HL-60/S4 treated with retinoic acid at 250 ng/mL for 4 days and 3 days (cell line): ENCODE measurements around the gene RIPPLY2.

Source experiments
- in situ Hi-C: fragments of 300-500 bp; cut with MboI; formaldehyde crosslinking; loops from 2 replicates; pipeline ENCODE4 v1.7.0; 2022; ENCODE audit warnings: low sequenced_read_pairs

Gene RIPPLY2

GRCh38 chr6:83859410-83860358 is 6.5 kb downstream of the RIPPLY2 start, which contains the start of gene CYB5R4:
TSS of gene CYB5R4 (plus strand) at chr6:83859689. CDS start at chr6:83859783, 94 bp downstream.
- in situ Hi-C loops: no loop called here

DNA sequence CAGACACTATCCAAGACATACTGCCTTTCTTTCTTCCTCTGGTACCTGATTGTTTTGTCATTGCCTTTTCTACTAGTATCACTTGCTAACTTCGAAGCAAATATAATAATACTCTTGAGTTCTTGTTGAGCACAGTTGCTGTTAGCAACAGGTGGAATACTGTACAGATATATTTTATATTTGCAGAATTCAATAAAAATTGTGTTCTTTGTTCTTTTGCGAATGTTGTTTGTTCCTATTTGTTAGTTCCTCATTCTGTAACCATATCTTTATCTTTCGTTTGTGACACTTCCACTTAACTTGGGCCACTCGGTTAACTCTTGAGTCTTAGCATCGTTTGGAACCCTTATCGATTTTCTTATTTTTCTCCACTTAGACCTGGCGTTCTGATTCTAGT is 7.2 kb downstream of the RIPPLY2 start:
- in situ Hi-C loops: no loop called here

- in situ Hi-C loops: no loop called here
Observed at GRCh38 chr6:83860782-83861495, 7.8 kb downstream of the RIPPLY2 start.

DNA sequence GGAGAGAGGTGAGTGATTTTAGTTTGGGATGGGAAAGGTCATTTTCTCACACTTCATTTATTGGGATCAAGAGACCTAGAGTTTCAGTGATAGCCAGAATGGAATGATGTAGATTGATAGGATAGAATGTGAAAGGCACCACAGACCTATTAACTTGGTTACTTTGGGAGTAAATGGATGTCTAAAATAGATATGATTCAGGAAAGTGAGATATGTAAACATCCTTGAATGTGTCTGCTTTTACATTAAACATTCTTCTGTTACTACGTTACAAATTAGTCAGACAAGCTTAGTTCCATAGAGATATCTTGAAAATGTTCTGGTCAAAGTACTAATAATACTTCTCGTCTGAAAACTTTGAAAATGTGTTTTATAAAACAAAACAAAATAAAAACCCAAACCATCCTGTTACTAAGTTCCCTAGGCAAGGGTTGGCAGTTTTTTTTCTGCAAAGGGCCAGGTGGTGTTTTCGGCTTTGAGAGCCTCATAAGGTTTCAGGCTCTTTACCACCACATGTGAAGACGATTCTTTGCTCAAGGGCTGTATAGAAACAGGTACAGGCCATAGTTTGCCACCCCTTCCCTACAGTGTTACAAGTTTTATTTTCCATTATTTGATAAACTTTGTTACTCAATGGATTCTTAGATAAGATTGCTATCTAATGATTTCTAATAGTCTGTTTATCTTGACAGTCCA is 9.8 kb downstream of the RIPPLY2 start:
- in situ Hi-C loops: no loop called here

DNA sequence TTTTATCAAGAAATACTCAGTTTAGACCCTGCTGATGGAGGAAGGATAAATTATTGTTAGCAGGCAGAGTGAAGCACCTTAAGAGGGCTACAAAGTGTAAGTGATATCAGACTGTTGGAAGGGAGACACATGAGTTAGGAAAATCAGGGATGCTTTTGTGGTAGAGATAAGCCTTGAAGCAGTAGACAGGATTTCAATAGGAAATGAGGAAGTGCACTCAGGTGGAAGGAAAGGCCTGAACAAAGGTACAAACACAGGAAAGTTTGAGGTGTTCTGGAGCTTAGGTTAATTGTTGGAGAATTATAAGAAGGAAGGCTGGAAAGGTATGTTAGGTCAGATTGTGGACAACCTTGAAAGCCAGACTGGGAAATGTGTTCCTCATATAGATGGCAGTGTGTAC is 13.9 kb downstream of the RIPPLY2 start:
- in situ Hi-C loops: no loop called here

- in situ Hi-C loops: no loop called here
Observed at GRCh38 chr6:83867527-83868161, 14.5 kb downstream of the RIPPLY2 start.

DNA sequence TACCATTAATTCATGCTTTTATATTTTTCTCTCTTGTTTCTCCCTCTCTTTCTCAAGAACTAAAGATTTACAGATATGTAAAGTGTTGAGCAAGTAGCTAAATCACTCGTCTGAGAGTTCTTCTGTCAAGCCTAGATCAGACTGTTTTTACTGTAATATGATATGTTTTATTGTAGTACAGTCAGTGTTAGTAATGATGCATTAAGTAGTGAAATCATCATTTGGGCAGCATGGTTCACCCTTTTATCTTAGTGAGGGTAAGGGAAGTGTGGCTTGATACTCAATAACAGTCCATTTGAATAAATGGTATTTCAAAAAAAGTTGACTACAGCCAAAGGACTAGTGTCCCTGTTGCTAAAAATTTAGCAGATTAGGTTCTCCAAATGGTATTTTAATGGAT is 15.5 kb downstream of the RIPPLY2 start:
- in situ Hi-C loops: no loop called here

DNA sequence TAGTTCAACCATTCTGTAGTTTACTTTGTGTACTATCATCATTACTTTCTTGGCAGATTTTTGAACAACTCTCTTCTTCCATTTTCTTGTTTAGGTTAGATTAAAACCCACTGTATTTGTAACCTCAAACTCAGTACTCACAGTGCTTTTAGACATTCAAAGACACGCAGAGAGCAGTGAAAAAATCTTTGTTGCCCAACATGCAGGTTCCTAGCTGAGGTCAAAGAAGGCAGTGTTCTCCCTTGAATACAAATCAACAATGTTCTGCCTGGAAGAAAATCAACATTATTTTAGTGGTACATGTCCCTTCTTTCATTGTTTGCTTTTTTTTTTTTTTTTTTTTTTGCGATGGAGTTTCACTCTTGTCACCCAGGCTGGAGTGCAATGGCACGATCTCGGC is 17.5 kb downstream of the RIPPLY2 start:
- in situ Hi-C loops: no loop called here

- in situ Hi-C loops: no loop called here
Observed at GRCh38 chr6:83872386-83873118, 19.4 kb downstream of the RIPPLY2 start.

DNA sequence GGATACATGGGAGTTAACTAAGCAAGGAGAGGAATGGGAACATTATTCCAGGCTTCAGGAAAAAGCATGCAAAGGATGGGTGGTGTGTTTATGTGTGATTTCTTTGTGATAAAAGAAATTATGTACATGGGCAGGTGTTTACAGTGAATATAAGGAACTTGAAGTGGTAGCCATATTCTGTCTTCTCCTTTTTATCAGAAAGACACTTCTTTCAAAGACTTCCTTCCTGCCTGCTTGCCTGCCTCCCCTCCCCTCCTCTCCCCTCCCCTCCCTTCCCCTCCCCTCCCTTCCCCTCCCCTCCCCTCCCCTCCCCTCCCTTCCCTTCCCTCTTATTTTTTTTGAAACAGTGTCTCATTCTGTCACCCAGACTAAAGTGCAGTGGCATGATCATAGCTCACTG is 20.7 kb downstream of the RIPPLY2 start:
- in situ Hi-C loops: no loop called here

DNA sequence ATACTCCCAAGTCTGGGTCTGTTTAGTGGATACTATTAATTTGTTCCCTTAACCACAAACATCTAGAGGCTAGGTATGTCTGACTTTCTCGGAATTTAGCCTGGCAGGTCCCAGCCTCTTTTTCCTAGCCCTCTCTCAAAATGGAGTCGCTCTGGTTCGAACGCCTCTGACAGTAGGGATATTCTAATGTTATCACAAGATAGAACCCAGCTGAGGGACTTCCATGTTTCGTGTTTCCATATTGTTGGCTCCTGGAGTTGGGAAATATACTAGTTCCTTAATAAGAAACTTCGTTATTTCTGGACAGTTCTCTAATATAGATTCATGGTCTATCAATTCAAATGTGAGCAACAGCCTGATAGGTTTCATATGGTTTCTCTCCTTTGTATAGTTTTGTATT is 22.7 kb downstream of the RIPPLY2 start:
- in situ Hi-C loops: loop anchor here (25.0 kb wide), 1 partner anchor 336 kb away; no protein-coding TSS in a partner anchor

GRCh38 chr6:83878902-83879644 is 25.9 kb downstream of the RIPPLY2 start:
- in situ Hi-C loops: loop anchor here (25.0 kb wide), 1 partner anchor 333 kb away; no protein-coding TSS in a partner anchor

GRCh38 chr6:83879746-83880145 is 26.6 kb downstream of the RIPPLY2 start:
- in situ Hi-C loops: loop anchor here (25.0 kb wide), 1 partner anchor 333 kb away; no protein-coding TSS in a partner anchor

DNA sequence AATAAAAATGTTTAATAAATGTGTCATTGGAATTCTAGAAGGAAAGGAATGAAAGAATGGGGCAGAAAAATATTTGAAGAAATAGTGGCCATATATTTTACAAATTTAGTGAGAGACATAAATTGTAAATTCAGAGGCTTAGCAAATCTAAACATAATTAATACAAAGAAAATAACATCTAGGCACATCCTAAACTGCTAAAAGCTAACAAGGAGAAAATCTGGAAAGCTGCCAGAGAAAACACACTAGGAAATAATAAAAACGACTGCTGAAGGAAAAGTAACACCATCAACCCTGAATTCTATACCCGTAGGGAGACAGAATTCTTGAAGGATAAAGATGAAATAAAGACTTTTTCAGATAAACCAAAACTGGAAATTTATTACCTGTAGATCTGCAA is 30.1 kb downstream of the RIPPLY2 start:
- in situ Hi-C loops: loop anchor here (25.0 kb wide), 1 partner anchor 329 kb away; no protein-coding TSS in a partner anchor

GRCh38 chr6:83884523-83884922 is 31.4 kb downstream of the RIPPLY2 start:
- in situ Hi-C loops: loop anchor here (25.0 kb wide), 1 partner anchor 328 kb away; no protein-coding TSS in a partner anchor

DNA sequence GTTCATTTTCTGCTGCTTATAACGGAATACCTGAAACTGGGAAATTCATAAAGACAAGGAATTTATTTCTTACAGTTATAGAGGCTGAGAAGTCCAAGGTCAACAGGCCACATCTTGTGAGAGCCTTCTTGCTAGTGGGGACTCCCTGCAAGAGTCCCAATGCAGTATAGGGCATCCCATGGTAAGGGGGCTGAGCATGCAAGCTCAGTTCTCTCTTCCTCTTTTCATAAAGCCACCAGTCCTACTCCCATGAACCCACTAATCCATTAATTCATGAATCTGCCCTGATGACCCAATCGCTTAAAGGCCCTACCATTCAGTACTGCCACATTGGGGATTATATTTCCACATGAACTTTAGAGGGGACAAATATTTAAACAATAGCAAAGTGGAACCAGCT is 32.8 kb downstream of the RIPPLY2 start:
- in situ Hi-C loops: loop anchor here (25.0 kb wide), 1 partner anchor 326 kb away; no protein-coding TSS in a partner anchor

GRCh38 chr6:83889621-83890020 is 36.5 kb downstream of the RIPPLY2 start:
- in situ Hi-C loops: loop anchor here (25.0 kb wide), 1 partner anchor 323 kb away; no protein-coding TSS in a partner anchor

DNA sequence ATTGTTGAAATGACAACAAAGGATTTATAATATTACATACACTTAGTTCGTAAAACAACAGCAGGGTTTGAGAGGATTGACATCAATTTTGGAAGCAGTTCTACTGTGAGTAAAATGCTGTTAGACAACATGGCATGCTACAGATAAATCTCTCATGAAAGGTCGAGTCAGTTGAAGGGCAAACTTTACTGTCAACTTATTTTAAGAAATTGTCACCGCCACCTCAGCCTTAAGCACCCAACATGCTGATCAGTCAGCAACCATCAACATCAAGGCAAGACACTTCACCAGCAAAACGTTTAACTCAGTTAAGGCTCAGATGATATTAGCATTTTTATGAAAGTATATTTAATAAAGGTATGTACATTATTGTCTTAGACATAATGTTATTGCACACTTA is 37.4 kb downstream of the RIPPLY2 start:
- in situ Hi-C loops: loop anchor here (25.0 kb wide), 1 partner anchor 322 kb away; no protein-coding TSS in a partner anchor

DNA sequence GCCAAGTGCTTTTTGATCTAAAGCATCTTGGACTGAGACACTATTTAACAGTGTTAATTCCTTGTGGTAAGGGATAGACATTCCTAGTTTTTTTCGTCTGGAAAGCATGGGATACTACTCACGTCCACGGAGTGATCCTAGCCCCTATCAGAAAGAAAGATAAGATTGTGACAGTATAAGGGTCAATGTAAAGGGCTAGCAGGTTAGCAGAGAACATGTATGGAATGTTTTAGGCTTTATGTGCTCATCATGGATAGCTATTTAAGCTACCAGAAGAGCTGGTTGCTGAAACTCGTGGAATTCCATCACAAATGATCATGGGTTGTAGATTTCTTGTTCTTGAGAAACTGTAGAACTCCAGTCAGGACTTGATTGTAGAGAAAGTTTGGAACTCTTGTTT is 38.4 kb downstream of the RIPPLY2 start:
- in situ Hi-C loops: loop anchor here (25.0 kb wide), 1 partner anchor 321 kb away; no protein-coding TSS in a partner anchor
